HG02571 (cell line): Measurements from ENCODE around the gene SEMA3F.

ENCODE experiments used
- ATAC-seq: cut with Tn5 transposase; IDR thresholded peaks from one replicate; pipeline ENCODE4 v1.9.1; 2021; ENCODE audit warnings: mild to moderate bottlenecking, moderate library complexity; ENCODE audit not compliant: unreplicated experiment

The SEMA3F gene

DNA sequence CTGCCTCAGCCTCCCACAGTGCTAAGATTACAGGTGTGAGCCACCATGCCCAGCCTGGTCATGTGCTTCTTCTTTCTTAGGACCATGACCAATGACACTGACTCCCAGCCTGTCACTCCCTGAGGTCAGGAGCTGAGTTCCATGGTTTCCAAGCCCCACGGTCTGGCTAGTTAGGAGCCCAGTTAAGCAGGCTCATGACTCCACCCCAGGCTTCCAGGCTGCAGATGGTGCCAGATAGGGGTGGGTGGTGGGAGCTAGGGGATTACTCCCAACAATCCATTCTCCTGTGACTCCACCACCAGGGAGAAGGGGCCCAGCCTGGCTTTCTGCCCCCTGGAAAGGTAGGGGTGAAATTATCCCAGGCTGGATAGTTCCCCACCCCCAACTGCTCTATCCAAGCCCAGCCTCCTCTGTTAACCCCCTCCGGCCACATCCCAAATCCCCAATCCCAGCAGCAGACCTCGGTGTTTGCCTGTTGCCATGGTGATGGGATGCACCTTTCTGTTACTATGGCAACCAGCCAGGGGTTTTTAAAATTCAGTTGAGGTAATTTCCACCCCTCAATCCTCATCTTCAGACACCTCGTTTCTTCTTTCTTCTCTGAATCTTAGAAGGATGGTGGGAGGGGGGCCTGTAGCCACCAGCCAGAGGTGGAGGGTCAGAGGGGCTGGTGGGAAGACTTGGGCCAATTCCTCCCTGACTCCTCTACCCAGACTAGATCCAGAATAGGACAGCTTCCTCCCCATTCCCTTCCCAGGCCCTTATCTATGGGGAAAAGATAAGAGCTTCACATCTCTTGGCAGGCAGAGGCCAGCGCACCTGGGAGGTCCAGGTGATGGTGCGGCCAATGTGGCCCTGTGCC lies 22.5 kb upstream of the SEMA3F start:
- no peak for ATAC-seq

GRCh38 chr3:50133283-50133615 lies 21.9 kb upstream of the SEMA3F start:
- no peak for ATAC-seq

DNA sequence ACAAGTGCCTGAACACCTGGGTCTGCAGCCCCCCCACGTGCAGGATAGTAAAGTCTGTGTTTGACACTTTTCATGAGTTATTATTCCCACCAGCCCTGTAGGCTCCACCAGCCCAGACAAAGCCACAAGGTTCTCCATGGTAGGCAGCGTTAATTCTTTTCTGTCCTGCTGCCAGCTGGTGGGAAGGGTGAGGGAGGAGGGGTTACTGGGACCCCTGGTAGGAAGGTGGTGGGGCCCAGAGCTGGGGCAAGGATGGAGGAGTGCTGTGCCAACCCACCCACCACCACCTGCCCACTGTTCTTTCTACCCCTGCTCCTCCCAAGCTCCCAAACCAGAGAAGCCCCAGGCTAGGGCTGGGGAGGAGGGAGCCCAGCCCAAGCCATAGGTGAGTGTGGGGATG lies 20.8 kb upstream of the SEMA3F start:
- ATAC-seq: no peak

- ATAC-seq: no peak
Measured at GRCh38 chr3:50135964-50136363, 19.2 kb upstream of the SEMA3F start.

DNA sequence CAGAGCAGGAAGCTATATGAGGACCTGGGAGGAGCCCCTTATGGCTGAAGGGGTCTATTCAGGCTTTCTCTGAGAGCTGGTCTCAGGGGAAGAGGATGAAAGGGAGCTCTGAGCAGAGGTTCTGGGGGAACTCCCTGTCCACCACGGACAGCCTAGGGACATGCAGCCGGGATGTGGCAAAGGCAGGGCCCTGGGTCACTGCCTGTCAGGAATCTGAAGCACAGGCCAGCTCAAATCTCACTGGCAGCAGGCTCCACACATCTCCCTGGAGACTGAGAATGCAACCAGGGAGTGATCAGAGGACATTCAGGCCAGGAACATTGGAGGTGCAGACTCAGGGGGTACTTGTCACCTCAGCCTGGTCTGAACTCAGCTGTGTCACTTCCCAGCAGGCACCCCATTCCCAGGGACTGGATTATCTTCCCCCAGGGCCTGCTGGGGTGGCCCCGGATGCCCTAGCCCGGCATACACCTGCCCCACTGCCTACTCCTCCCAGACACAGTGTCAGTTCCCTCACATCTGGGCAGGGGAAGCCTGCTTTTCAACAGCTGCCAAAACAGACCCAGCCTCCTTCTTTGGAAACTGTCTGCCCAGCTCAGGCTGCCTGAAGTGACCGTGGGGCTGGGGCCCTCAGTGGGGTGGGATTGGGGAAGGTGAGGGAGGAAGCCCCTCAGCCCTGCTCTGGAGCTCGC lies 18.3 kb upstream of the SEMA3F start:
- ATAC-seq: no peak

- ATAC-seq: no peak
Measured at GRCh38 chr3:50137531-50137930, 17.6 kb upstream of the SEMA3F start.

DNA sequence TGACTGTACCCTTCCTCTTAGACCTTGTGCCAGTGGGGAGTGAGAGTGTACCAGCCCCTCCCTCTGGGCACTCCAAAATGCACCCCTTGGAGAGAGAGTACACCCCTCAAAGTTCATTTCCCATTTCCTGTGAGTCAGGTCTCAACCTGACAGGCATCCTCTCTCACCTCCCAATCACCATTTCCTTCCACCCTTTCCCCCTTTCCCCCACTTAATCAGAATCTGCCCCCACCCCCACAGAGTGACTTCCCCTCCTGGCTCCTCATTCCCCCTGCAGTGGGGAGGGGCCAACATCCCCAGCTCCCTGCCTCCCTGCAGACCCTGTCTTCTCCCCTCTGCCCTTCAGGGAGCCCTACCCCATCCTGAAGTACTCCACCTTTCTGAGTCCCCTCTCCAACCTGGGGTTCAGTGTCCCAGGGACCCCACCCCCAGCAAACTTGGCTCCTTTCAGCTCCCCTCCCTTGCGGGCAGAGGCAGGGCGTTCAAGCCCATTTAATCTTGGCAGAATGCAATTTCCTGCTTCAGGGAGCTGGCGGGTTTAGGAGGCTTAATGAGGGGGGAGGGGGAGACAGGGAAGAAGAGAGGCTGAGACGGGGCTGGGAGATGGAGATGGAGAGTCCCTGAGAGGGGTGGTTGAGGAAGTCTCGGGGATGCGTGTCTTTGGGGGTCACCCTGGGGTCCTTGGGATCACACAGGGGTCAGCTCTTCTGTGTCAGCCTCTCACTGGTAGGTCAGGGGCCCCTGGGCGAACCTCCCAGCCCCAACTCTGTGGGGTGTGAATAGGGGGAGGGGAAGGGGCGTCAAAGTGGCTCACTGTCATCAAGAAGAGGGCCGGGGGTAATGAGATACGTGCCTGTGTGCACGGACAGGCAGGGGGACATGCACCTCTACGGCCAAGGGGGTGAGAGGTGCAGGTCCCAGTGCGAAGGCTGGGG lies 16.6 kb upstream of the SEMA3F start:
- ATAC-seq: no peak

GRCh38 chr3:50139308-50139707 lies 15.8 kb upstream of the SEMA3F start:
- no peak for ATAC-seq

DNA sequence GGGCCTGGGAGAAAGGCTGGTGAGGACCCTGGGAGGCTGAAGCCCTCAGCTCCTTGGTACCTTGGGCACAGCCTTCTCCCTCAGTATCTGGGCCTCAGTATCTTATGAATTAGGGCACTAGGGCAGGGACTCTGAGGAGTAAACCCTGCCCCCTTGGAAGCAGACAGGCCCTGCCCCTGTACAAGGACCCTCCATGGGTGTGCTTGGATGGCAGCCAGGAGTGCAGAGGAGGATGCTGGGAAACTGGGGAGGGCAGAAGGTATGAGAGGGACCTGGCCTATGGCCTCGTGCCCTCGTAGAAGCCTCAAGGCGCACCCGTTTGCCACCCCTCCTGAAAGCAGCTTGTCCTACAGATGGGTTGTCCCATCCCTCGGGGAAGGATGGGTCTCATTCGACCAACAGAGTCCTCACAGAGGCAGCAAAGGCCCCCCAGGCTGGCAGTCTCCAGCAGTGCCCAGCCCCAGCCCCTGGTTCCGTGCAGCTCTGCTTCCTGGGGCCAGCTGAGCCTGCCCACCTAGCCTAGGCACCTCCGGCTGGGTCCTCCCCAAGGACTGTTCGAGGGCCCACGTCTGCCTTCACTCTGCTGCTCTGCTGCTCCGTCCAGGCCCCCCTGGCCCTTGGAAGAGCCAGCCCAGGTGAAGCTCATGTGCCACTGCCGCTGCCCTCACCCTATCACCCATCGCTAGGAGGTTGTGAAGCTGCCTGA lies 15.3 kb upstream of the SEMA3F start:
- no peak for ATAC-seq

DNA sequence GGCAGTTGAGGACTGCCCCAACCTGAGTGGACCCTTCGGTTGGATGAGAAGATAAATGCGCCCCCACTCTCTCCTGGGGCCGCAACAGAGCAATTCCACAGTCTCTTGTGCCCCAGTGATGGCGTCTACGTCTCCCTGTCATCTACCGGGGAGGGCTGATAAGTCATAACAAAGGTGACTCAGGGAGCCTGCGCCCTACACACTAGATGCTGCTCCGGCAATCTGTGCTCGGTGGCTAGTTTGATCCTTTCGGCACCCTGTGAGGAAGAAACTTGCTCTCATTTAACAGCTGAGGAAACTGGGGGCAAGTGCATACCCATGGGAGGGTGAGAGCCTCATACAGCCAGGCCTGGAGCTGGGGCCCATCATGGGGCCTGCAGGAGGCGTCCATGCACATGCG lies 14.1 kb upstream of the SEMA3F start:
- no peak for ATAC-seq

DNA sequence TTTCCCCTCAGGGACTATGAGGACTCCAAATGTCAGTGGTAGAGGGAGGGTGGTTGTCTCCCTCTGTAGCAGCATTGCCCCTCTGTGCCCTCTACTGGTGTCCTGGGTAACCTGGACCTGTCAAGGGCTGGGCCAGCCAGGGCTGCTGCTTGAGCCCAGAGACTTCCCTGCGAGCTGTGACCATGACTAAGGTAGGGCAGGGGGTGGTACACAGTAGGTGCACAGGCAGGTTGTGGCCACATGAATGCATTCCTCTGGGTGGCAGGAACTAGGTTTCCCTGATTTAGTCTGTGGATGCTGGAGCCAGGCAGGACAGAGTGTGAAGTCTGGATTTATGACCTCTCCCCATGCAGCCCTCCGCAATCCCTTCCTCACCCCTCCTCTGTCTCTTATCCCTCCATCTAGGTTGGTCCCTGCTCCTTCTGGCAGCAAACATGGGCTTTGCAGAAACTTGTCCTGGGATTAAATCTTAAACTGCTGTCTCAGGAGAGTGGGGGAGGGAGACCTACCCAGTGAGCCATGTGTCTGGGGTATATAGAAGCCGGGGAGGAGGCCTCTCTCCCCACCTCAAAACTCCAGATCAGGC lies 8.7 kb upstream of the SEMA3F start:
- no peak for ATAC-seq

GRCh38 chr3:50147016-50147415 lies 8.1 kb upstream of the SEMA3F start:
- no peak for ATAC-seq

DNA sequence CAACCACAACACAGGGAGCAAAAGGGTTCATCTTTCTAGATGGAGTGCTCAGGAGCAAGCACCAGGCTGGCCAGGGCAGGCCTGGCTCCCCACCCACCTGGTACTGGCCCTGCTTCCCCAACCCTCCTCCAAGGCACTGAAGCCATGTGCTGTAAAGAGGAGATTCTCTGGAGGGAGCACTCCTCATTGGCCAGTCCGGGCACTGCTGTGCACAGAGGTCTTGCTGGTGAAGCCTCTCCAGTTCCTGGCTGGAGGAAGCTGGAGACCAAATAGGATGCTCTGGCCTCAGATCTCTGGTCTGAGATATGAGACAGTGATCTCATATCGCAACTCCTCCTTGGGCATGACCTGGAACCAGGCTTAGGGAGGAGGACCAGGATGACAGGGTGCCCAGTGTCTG lies 7.7 kb upstream of the SEMA3F start:
- ATAC-seq: no peak

DNA sequence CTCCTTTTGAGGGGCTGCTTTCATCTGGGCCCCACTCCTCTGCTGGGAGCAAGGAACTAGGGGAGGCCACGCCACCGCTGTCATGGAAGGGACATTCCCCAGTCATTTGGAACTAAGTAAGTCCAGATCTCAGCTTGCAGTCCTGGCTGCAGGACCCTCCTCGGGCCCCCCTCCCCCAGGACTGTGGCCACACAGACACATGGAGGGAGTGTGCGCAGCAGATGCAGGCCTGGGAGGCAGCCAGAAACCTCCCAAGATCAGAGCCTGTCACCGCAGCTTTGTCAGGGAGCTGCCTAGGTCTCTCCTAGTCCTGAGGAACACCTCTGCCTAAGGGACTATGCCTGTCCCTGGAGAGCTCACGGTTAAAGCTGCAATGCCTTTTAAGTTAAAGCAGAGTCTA lies 7.3 kb upstream of the SEMA3F start:
- ATAC-seq: no peak

DNA sequence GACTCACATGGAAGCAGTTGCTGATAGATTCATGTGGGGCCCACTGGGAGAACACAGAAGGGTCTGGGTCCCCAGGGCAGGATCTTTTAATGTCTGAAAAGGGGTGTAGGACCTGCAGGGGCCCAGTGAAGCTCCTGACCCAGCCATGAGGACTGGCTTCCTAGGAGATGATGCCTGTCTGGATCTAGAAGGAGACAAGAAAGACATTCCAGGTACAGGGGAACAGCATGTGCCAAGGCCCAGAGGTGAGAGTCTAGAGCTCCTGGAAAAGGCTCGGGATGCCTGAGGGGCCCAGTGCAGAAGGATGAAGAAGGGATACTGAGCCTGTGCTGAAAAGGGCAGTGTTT lies 4.7 kb upstream of the SEMA3F start:
- no peak for ATAC-seq

- no peak for ATAC-seq
Measured at GRCh38 chr3:50150863-50151686, 4.0 kb upstream of the SEMA3F start.

- ATAC-seq: no peak
Measured at GRCh38 chr3:50151728-50152127, 3.4 kb upstream of the SEMA3F start.

- no peak for ATAC-seq
Measured at GRCh38 chr3:50153782-50154475, 1.2 kb upstream of the SEMA3F start.

GRCh38 chr3:50154476-50154839 lies 666 bp upstream of the SEMA3F start:
- ATAC-seq: peak; percentile 26
